Endothelial cell (in vitro differentiated cells): Measurements from ENCODE around the gene C21orf58. TPM values are rescaled to one million over a fixed set of nuclear protein-coding genes. Genes with fewer than 3 reads are reported as not detected.

ENCODE experiments used
- DNase-seq: peaks from one replicate; pipeline ENCODE4 v3.0.0; 2021; ENCODE audit warnings: low spot score
- H3K27ac Mint-ChIP-seq: one replicate; pipeline ENCODE4 v1.8.0; 2021; ENCODE audit warnings: mixed read lengths, inconsistent platforms; ENCODE audit not compliant: unreplicated experiment
- H3K27me3 Mint-ChIP-seq: one replicate; pipeline ENCODE4 v1.8.0; 2021; ENCODE audit warnings: mild to moderate bottlenecking, moderate library complexity, mixed read lengths, inconsistent platforms; ENCODE audit not compliant: unreplicated experiment
- H3K36me3 Mint-ChIP-seq: one replicate; pipeline ENCODE4 v1.8.0; 2021; ENCODE audit warnings: mild to moderate bottlenecking, low read depth, mixed read lengths, inconsistent platforms; ENCODE audit not compliant: unreplicated experiment
- H3K4me1 Mint-ChIP-seq: one replicate; pipeline ENCODE4 v1.8.0; 2021; ENCODE audit warnings: mild to moderate bottlenecking, mixed read lengths, inconsistent platforms; ENCODE audit not compliant: unreplicated experiment
- H3K4me3 Mint-ChIP-seq: one replicate; pipeline ENCODE4 v1.8.0; 2021; ENCODE audit warnings: mild to moderate bottlenecking, mixed read lengths, inconsistent platforms; ENCODE audit not compliant: unreplicated experiment
- H3K9me3 Mint-ChIP-seq: one replicate; pipeline ENCODE4 v1.8.0; 2021; ENCODE audit warnings: mixed read lengths, inconsistent platforms; ENCODE audit not compliant: unreplicated experiment
- total RNA-seq: library from RNA; stranded (reverse); fragmentation: NEBNext Ultra II Directional; extraction: Animal tissue kit (Norgen Biotek cat#: 25700); gene quantifications from one replicate; pipeline ENCODE4 v1.2.1, GENCODE V29; 2021; ENCODE audit not compliant: unreplicated experiment
- TF ChIP-seq, protein P1 (sequence below): fragments of 200-600 bp; sonication (generic); IDR thresholded peaks from one replicate; pipeline ENCODE4 v1.5.0; 2021; ENCODE audit warnings: antibody characterized with exemption; ENCODE audit not compliant: unreplicated experiment

Gene C21orf58
- total RNA-seq, 1 donor from 2014 or later, result 5.9 TPM

DNA sequence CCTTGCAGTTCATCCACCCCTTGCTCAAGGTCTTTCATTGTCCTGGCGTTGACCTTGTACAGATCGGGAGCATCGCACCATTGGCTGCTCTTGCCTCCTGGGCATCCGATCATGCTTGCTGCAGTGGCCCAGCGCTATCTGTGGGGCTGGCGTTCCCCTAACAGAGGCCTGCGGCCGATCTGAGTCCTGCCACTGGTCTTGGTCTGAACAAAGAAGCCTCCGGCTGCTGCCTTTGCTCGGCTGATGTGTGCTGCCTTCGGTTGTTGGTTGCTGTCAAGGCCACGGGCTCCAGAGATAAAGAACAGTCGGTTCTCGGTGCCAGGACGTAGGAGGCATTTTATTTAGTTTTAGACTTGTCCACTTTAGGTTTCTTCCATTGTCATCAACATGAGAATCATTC lies 39.3 kb upstream of the C21orf58 start:
- H3K4me3 Mint-ChIP-seq, result no peak overlapping the region
- H3K36me3 Mint-ChIP-seq, result peaks cover 33% of the 10 kb centered on the region
- TF ChIP-seq, protein P1, sequence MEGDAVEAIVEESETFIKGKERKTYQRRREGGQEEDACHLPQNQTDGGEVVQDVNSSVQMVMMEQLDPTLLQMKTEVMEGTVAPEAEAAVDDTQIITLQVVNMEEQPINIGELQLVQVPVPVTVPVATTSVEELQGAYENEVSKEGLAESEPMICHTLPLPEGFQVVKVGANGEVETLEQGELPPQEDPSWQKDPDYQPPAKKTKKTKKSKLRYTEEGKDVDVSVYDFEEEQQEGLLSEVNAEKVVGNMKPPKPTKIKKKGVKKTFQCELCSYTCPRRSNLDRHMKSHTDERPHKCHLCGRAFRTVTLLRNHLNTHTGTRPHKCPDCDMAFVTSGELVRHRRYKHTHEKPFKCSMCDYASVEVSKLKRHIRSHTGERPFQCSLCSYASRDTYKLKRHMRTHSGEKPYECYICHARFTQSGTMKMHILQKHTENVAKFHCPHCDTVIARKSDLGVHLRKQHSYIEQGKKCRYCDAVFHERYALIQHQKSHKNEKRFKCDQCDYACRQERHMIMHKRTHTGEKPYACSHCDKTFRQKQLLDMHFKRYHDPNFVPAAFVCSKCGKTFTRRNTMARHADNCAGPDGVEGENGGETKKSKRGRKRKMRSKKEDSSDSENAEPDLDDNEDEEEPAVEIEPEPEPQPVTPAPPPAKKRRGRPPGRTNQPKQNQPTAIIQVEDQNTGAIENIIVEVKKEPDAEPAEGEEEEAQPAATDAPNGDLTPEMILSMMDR, result no peak
- peaks cover 6% of the 10 kb centered on the region for H3K4me1 Mint-ChIP-seq
- no peaks in the 10 kb centered on the region for H3K9me3 Mint-ChIP-seq
- peak overlapping the region; percentile 5 for H3K27ac Mint-ChIP-seq
- DNase-seq, result no peak
- H3K27me3 Mint-ChIP-seq, result peaks cover 7% of the 10 kb centered on the region

GRCh38 chr21:46361935-46362334 lies 38.3 kb upstream of the C21orf58 start:
- Mint-ChIP-seq H3K4me1 (peaks cover 6% of the 10 kb centered on the region), H3K4me3 (no peak overlapping the region), H3K27ac (no peak overlapping the region), H3K9me3 (no peaks in the 10 kb centered on the region), H3K27me3 (peaks cover 7% of the 10 kb centered on the region), H3K36me3 (peaks cover 33% of the 10 kb centered on the region)
- TF ChIP-seq, protein P1, result no peak
- no peak for DNase-seq

- Mint-ChIP-seq H3K36me3 (peaks cover 29% of the 10 kb centered on the region), H3K9me3 (no peaks in the 10 kb centered on the region), H3K27me3 (peaks cover 6% of the 10 kb centered on the region), H3K4me3 (no peak overlapping the region), H3K4me1 (peaks cover 2% of the 10 kb centered on the region), H3K27ac (no peak overlapping the region)
- no peak for DNase-seq
- TF ChIP-seq, protein P1, result no peak
Measured at GRCh38 chr21:46361176-46361575, 37.5 kb upstream of the C21orf58 start.

GRCh38 chr21:46357684-46358425 lies 34.2 kb upstream of the C21orf58 start:
- no peaks in the 10 kb centered on the region for H3K9me3 Mint-ChIP-seq
- TF ChIP-seq, protein P1, result no peak
- H3K27me3 Mint-ChIP-seq, result peaks cover 3% of the 10 kb centered on the region
- no peak overlapping the region for H3K4me3 Mint-ChIP-seq
- H3K36me3 Mint-ChIP-seq, result peaks cover 31% of the 10 kb centered on the region
- no peak for DNase-seq
- H3K27ac Mint-ChIP-seq, result no peak overlapping the region
- H3K4me1 Mint-ChIP-seq, result no peaks in the 10 kb centered on the region

- Mint-ChIP-seq H3K27me3 (peaks cover 3% of the 10 kb centered on the region), H3K4me1 (no peaks in the 10 kb centered on the region), H3K27ac (no peak overlapping the region), H3K36me3 (peaks cover 35% of the 10 kb centered on the region), H3K9me3 (no peaks in the 10 kb centered on the region), H3K4me3 (peak overlapping the region; percentile 49)
- DNase-seq, result no peak
- TF ChIP-seq, protein P1, result no peak
Measured at GRCh38 chr21:46357335-46357604, 33.6 kb upstream of the C21orf58 start.
